RWPE1 (cell line): ENCODE data around the gene RPS6KB2.

ENCODE experiments used
- CTCF ChIA-PET: fragments of 350-600 bp; sonication (Branson Sonifier 250); formaldehyde crosslinking; extraction: SDS; loops from one replicate; lab custom pipeline; 2021; lab: Yijun Ruan, JAX
- POLR2A ChIA-PET: fragments of 400-600 bp; formaldehyde crosslinking; extraction: SDS; loops from one replicate; lab custom pipeline; 2020; ENCODE audit warnings: antibody characterized with exemption; ENCODE audit not compliant: low non-redundant PET; lab: Yijun Ruan, JAX
- DNase-seq: peaks from one replicate; pipeline ENCODE4 v3.0.0; 2012; ENCODE audit warnings: low spot score
- H3K27ac ChIP-seq: fragments of 450-650 bp; 2 replicates; pipeline ENCODE4 v1.5.1; 2017
- CTCF ChIP-seq: fragments of 450-650 bp; conservative IDR thresholded peaks from 2 replicates; pipeline ENCODE4 v1.5.1; 2017; ENCODE audit warnings: low read depth, mild to moderate bottlenecking

Gene RPS6KB2

GRCh38 chr11:67433536-67434394 is 5.5 kb downstream of the RPS6KB2 start:
- no peak for TF ChIP-seq CTCF
- CTCF ChIA-PET = interaction anchor here (0.5 to 0.6 kb wide), 2 partner anchors 10 to 33 kb away, joined by 3 to 4 read pairs; no protein-coding TSS in a partner anchor
- H3K27ac ChIP-seq = peak overlapping the region; percentile 87
- DNase-seq = no peak
- POLR2A ChIA-PET = interaction anchor here (0.5 kb wide), 1 partner anchor 16 kb away, joined by 5 read pairs; no protein-coding TSS in a partner anchor

GRCh38 chr11:67434395-67434881 is 6.1 kb downstream of the RPS6KB2 start:
- peak overlapping the region; percentile 87 for H3K27ac ChIP-seq
- POLR2A ChIA-PET = no interaction called here
- TF ChIP-seq CTCF = no peak
- CTCF ChIA-PET = no interaction called here
- no peak for DNase-seq

- CTCF ChIA-PET = no interaction called here
- DNase-seq = no peak
- no peak for TF ChIP-seq CTCF
- POLR2A ChIA-PET = no interaction called here
- peak overlapping the region; percentile 87 for H3K27ac ChIP-seq
Observed at GRCh38 chr11:67435031-67435726, 6.9 kb downstream of the RPS6KB2 start.

- no peak for TF ChIP-seq CTCF
- ChIA-PET POLR2A (no interaction called here), CTCF (no interaction called here)
- peak overlapping the region; percentile 87 for H3K27ac ChIP-seq
- no peak for DNase-seq
Observed at GRCh38 chr11:67435727-67436458, 7.6 kb downstream of the RPS6KB2 start.

GRCh38 chr11:67436459-67437081 is 8.3 kb downstream of the RPS6KB2 start:
- no peak for DNase-seq
- CTCF ChIA-PET = interaction anchor here (0.6 kb wide), 1 partner anchor 523 kb away, joined by 3 read pairs; no protein-coding TSS in a partner anchor
- peak overlapping the region; percentile 87 for H3K27ac ChIP-seq
- POLR2A ChIA-PET = interaction anchor here (0.7 kb wide), 1 partner anchor 36 kb away, joined by 3 read pairs; no protein-coding TSS in a partner anchor
- no peak for TF ChIP-seq CTCF
